HepG2 (cell line): Measurements from ENCODE around the gene GPR158. TPM values are rescaled to one million over a fixed set of nuclear protein-coding genes. Genes with fewer than 3 reads are reported as not detected.

Source experiments
- ATAC-seq: fragments of 200-7000 bp; cut with Tn5 transposase; 3 replicates; pipeline ENCODE4 v1.9.1; 2020; ENCODE audit warnings: mild to moderate bottlenecking, moderate library complexity
- BruUV-seq: library from RNA; stranded (reverse); fragments of 400-500 nt; replicated peaks from 2 replicates; lab custom pipeline; 2021; lab: Mats Ljungman, UMichigan
- CTCF ChIA-PET: fragments of 300-600 bp; formaldehyde crosslinking; extraction: SDS; loops from one replicate; lab custom pipeline; 2021; ENCODE audit warnings: low total read pairs, inconsistent platforms, low intra/inter-chr PET ratio; lab: Yijun Ruan, JAX
- POLR2A ChIA-PET: fragments of 350-600 bp; sonication (Branson Sonifier 250); formaldehyde crosslinking; loops from one replicate; lab custom pipeline; 2020; ENCODE audit warnings: antibody characterized with exemption, inconsistent platforms; lab: Yijun Ruan, JAX
- DNase-seq: peaks from one replicate; pipeline ENCODE4 v3.0.0-alpha.2; 2015; ENCODE audit warnings: low spot score
- FAIRE-seq: peaks from 3 replicates; lab custom pipeline; 2011; peaks lifted over from hg19 to GRCh38; lab: Jason Lieb, UNC
- H2AFZ ChIP-seq: one replicate; pipeline ENCODE4 v1.6.1; 2011; ENCODE audit warnings: low read length, inconsistent platforms
- H3K27ac ChIP-seq: fragments of 300-600 bp; 3 replicates; pipeline ENCODE4 v1.8.0; 2011; ENCODE audit warnings: mixed run types, mild to moderate bottlenecking, mixed read lengths, low read length, inconsistent platforms; ENCODE audit not compliant: insufficient read depth; ENCODE audit errors: extremely low read length
- H3K27me3 ChIP-seq, 2 experiments: fragments of 200-600 bp in 1 of 2; 2 replicates in 1 of 2; 3 replicates in 1 of 2; pipeline versions ENCODE4 v1.6.0 to v1.8.0; 2011; ENCODE audit warnings: low read length in 2 of 2, mild to moderate bottlenecking in 2 of 2, moderate library complexity in 2 of 2, inconsistent platforms in 1 of 2; ENCODE audit not compliant: insufficient read depth in 2 of 2, control insufficient read depth in 1 of 2
- H3K36me3 ChIP-seq, 2 experiments: fragments of 200-600 bp in 1 of 2; replicated peaks in 1 of 2; 2 replicates in 1 of 2; 3 replicates in 1 of 2; pipeline versions ENCODE4 v1.5.1 to v1.8.0; 2011; ENCODE audit warnings: low read length in 2 of 2, inconsistent platforms in 1 of 2; ENCODE audit not compliant: insufficient read depth in 2 of 2, control insufficient read depth in 1 of 2
- H3K4me1 ChIP-seq: 2 replicates; pipeline ENCODE4 v1.5.1; 2012; ENCODE audit warnings: low read length, inconsistent platforms; ENCODE audit not compliant: insufficient read depth
- H3K4me2 ChIP-seq: 2 replicates; pipeline ENCODE4 v1.6.0; 2011; ENCODE audit warnings: low read depth, low read length, inconsistent platforms
- H3K4me3 ChIP-seq, 3 experiments: fragments of 200-600 bp in 1 of 3; sonication (generic), shearing (Covaris generic) in 1 of 3; replicated peaks in 1 of 3; 2 replicates each; pipeline ENCODE4 v1.5.1; 2011 to 2016; ENCODE audit warnings: low read length in 3 of 3, inconsistent platforms in 2 of 3, low read depth in 2 of 3, mild to moderate bottlenecking in 2 of 3, control low read depth in 1 of 3, mixed read lengths in 1 of 3; ENCODE audit not compliant: insufficient read depth in 1 of 3
- H3K79me2 ChIP-seq: one replicate; pipeline ENCODE4 v1.6.1; 2011; ENCODE audit warnings: low read length, inconsistent platforms; ENCODE audit not compliant: insufficient read depth
- H3K9ac ChIP-seq: 2 replicates; pipeline ENCODE4 v1.6.0; 2011; ENCODE audit warnings: mild to moderate bottlenecking, low read depth, low read length, inconsistent platforms; ENCODE audit not compliant: insufficient read depth
- H3K9me3 ChIP-seq: 2 replicates; pipeline ENCODE4 v1.5.1; 2012; ENCODE audit warnings: mild to moderate bottlenecking, low read length
- H4K20me1 ChIP-seq: 2 replicates; pipeline ENCODE4 v1.6.0; 2011; ENCODE audit warnings: inconsistent platforms, mild to moderate bottlenecking, low read length, moderate library complexity; ENCODE audit not compliant: insufficient read depth
- CBX5 ChIP-seq: sonication (generic); formaldehyde crosslinking; IDR thresholded peaks from 2 replicates; pipeline ENCODE4 v1.4.0; 2020; ENCODE audit warnings: missing genetic modification reagents, borderline replicate concordance
- KDM5A ChIP-seq: fragments of 200-600 bp; sonication (generic); IDR thresholded peaks from 2 replicates; pipeline ENCODE4 v1.7.0; 2018; ENCODE audit warnings: antibody characterized with exemption, mild to moderate bottlenecking, low read length, borderline replicate concordance
- RARG ChIP-seq: sonication (generic); formaldehyde crosslinking; IDR thresholded peaks from 2 replicates; pipeline ENCODE4 v1.4.0; 2020; ENCODE audit warnings: low read depth, mild to moderate bottlenecking, missing genetic modification reagents
- RFXAP ChIP-seq: sonication (generic); formaldehyde crosslinking; IDR thresholded peaks from 2 replicates; pipeline ENCODE4 v1.4.0; 2020; ENCODE audit warnings: missing genetic modification reagents, borderline replicate concordance
- ZFP36L2 ChIP-seq: sonication (generic); formaldehyde crosslinking; IDR thresholded peaks from 2 replicates; pipeline ENCODE4 v1.4.0; 2020; ENCODE audit warnings: missing genetic modification reagents
- ZFP62 ChIP-seq: sonication (generic); formaldehyde crosslinking; IDR thresholded peaks from 2 replicates; pipeline ENCODE4 v1.4.0; 2020; ENCODE audit warnings: missing genetic modification reagents
- ZFYVE20 ChIP-seq: sonication (generic); formaldehyde crosslinking; IDR thresholded peaks from 2 replicates; pipeline ENCODE4 v1.8.0; 2023; ENCODE audit warnings: low read depth, mild to moderate bottlenecking, moderate library complexity, missing genetic modification reagents, borderline replicate concordance
- ZNF563 ChIP-seq: sonication (generic); formaldehyde crosslinking; IDR thresholded peaks from 2 replicates; pipeline ENCODE4 v1.8.0; 2022; ENCODE audit warnings: mild to moderate bottlenecking, moderate library complexity, missing genetic modification reagents
- ZNF672 ChIP-seq: sonication (generic); formaldehyde crosslinking; IDR thresholded peaks from 2 replicates; pipeline ENCODE4 v1.8.1; 2022; ENCODE audit warnings: missing genetic modification reagents
- ZNF746 ChIP-seq: sonication (generic); formaldehyde crosslinking; IDR thresholded peaks from 2 replicates; pipeline ENCODE4 v1.8.0; 2022; ENCODE audit warnings: mild to moderate bottlenecking, missing genetic modification reagents
- WGBS: methylation state at CpG from one replicate; pipeline ENCODE4 v1.1.6; 2017; ENCODE audit warnings: low lambda C conversion rate; 5-methylcytosine and 5-hydroxymethylcytosine counted together
- in situ Hi-C: cut with HindIII; loops from 2 replicates; pipeline ENCODE4 v1.10.0; 2017; ENCODE audit warnings: low pct_unique_long_range_greater_than_20kb; ENCODE audit not compliant: extremely low pct_ligation_motif_present
- intact Hi-C: fragments of 100-400 bp; cut with micrococcal nuclease; formaldehyde crosslinking; loops from one replicate; pipeline ENCODE4 v1.10.0; 2022; ENCODE audit not compliant: unreplicated experiment
- polyA plus RNA-seq, 8 experiments: library from polyadenylated mRNA; depleted of rRNA in 3 of 8; stranded (reverse) in 7 of 8; unstranded in 1 of 8; fragments of >200 nt; fragmentation: Illumina TruSeq in 4 of 8; extraction: Trizol in 4 of 8; gene quantifications; 2 replicates each; pipeline versions ENCODE4 v1.2.1 to v1.2.3, GENCODE V29; 2011 to 2016; ENCODE audit warnings: low read depth in 4 of 8, missing spikeins in 1 of 8, mixed read lengths in 1 of 8; ENCODE audit not compliant: insufficient read depth in 1 of 8
- total RNA-seq, 5 experiments: library from RNA; depleted of rRNA; stranded (reverse); fragments of >200 nt; fragmentation: Illumina TruSeq; extraction: Trizol; gene quantifications; 2 replicates each; pipeline ENCODE4 v1.2.3, GENCODE V29; 2016; ENCODE audit warnings: low read depth in 1 of 5
- TF ChIP-seq, protein P1 (sequence below): sonication (generic); formaldehyde crosslinking; IDR thresholded peaks from 2 replicates; pipeline ENCODE4 v1.9.0; 2021; ENCODE audit warnings: missing genetic modification reagents, borderline replicate concordance
- TF ChIP-seq, protein P2 (sequence below): sonication (generic); formaldehyde crosslinking; IDR thresholded peaks from 2 replicates; pipeline ENCODE4 v1.4.0; 2020; ENCODE audit warnings: missing genetic modification reagents, borderline replicate concordance
- TF ChIP-seq, protein P3 (sequence below): sonication (generic); formaldehyde crosslinking; conservative IDR thresholded peaks from 2 replicates; pipeline ENCODE4 v1.4.0; 2020; ENCODE audit warnings: mild to moderate bottlenecking, missing genetic modification reagents, moderate library complexity

The GPR158 gene
- total and polyA plus RNA-seq, 2 of the 13 experiments (the other 11 are each of a cell fraction or from before 2014, with no cell fraction given) = not detected

GRCh38 chr10:25467881-25468280, 293.1 kb downstream of the GPR158 start:
- FAIRE-seq = no peak
- POLR2A ChIA-PET = no interaction called here
- Histone ChIP-seq H3K4me2 (no peak overlapping the region), H3K27me3 (no peaks in the 10 kb centered on the region), H2AFZ (no peak overlapping the region), H4K20me1 (no peaks in the 10 kb centered on the region), H3K36me3 (no peaks in the 10 kb centered on the region), H3K79me2 (no peaks in the 10 kb centered on the region), H3K9ac (no peak overlapping the region), H3K4me3 (no peak overlapping the region), H3K9me3 (no peaks in the 10 kb centered on the region), H3K4me1 (no peaks in the 10 kb centered on the region), H3K27ac (no peak overlapping the region)
- CTCF ChIA-PET = no interaction called here
- no TSS peak for BruUV-seq
- in situ Hi-C loops = no loop called here
- ATAC-seq = no peak
- WGBS = 10% methylated on average over 8 of the region's 8 CpGs
- DNase-seq = no peak
- intact Hi-C loops = no loop called here
- TF ChIP-seq, protein P1, sequence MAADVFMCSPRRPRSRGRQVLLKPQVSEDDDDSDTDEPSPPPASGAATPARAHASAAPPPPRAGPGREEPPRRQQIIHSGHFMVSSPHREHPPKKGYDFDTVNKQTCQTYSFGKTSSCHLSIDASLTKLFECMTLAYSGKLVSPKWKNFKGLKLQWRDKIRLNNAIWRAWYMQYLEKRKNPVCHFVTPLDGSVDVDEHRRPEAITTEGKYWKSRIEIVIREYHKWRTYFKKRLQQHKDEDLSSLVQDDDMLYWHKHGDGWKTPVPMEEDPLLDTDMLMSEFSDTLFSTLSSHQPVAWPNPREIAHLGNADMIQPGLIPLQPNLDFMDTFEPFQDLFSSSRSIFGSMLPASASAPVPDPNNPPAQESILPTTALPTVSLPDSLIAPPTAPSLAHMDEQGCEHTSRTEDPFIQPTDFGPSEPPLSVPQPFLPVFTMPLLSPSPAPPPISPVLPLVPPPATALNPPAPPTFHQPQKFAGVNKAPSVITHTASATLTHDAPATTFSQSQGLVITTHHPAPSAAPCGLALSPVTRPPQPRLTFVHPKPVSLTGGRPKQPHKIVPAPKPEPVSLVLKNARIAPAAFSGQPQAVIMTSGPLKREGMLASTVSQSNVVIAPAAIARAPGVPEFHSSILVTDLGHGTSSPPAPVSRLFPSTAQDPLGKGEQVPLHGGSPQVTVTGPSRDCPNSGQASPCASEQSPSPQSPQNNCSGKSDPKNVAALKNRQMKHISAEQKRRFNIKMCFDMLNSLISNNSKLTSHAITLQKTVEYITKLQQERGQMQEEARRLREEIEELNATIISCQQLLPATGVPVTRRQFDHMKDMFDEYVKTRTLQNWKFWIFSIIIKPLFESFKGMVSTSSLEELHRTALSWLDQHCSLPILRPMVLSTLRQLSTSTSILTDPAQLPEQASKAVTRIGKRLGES (CRISPR knock-in tag) = no peak
- no peak for TF ChIP-seq CBX5 (CRISPR knock-in tag)
- TF ChIP-seq ZFP62 (CRISPR knock-in tag) = no peak
- TF ChIP-seq, protein P2, sequence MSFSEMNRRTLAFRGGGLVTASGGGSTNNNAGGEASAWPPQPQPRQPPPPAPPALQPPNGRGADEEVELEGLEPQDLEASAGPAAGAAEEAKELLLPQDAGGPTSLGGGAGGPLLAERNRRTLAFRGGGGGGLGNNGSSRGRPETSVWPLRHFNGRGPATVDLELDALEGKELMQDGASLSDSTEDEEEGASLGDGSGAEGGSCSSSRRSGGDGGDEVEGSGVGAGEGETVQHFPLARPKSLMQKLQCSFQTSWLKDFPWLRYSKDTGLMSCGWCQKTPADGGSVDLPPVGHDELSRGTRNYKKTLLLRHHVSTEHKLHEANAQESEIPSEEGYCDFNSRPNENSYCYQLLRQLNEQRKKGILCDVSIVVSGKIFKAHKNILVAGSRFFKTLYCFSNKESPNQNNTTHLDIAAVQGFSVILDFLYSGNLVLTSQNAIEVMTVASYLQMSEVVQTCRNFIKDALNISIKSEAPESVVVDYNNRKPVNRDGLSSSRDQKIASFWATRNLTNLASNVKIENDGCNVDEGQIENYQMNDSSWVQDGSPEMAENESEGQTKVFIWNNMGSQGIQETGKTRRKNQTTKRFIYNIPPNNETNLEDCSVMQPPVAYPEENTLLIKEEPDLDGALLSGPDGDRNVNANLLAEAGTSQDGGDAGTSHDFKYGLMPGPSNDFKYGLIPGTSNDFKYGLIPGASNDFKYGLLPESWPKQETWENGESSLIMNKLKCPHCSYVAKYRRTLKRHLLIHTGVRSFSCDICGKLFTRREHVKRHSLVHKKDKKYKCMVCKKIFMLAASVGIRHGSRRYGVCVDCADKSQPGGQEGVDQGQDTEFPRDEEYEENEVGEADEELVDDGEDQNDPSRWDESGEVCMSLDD (CRISPR knock-in tag) = no peak
- no peak for TF ChIP-seq RFXAP (CRISPR knock-in tag)
- no peak for TF ChIP-seq ZNF563
- TF ChIP-seq, protein P3, sequence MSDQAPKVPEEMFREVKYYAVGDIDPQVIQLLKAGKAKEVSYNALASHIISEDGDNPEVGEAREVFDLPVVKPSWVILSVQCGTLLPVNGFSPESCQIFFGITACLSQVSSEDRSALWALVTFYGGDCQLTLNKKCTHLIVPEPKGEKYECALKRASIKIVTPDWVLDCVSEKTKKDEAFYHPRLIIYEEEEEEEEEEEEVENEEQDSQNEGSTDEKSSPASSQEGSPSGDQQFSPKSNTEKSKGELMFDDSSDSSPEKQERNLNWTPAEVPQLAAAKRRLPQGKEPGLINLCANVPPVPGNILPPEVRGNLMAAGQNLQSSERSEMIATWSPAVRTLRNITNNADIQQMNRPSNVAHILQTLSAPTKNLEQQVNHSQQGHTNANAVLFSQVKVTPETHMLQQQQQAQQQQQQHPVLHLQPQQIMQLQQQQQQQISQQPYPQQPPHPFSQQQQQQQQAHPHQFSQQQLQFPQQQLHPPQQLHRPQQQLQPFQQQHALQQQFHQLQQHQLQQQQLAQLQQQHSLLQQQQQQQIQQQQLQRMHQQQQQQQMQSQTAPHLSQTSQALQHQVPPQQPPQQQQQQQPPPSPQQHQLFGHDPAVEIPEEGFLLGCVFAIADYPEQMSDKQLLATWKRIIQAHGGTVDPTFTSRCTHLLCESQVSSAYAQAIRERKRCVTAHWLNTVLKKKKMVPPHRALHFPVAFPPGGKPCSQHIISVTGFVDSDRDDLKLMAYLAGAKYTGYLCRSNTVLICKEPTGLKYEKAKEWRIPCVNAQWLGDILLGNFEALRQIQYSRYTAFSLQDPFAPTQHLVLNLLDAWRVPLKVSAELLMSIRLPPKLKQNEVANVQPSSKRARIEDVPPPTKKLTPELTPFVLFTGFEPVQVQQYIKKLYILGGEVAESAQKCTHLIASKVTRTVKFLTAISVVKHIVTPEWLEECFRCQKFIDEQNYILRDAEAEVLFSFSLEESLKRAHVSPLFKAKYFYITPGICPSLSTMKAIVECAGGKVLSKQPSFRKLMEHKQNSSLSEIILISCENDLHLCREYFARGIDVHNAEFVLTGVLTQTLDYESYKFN = no peak
- no peak for TF ChIP-seq ZFP36L2 (CRISPR knock-in tag)
- no peak for TF ChIP-seq RARG (CRISPR knock-in tag)
- TF ChIP-seq ZNF746 (CRISPR knock-in tag) = no peak
- no peak for TF ChIP-seq ZFYVE20
- no peak for TF ChIP-seq KDM5A
- TF ChIP-seq ZNF672 (CRISPR knock-in tag) = no peak
